Heart right ventricle (tissue), 16 donors: ENCODE results near the gene LTBR. TPM values are rescaled to one million over a fixed set of nuclear protein-coding genes. Genes with fewer than 3 reads are reported as not detected.

Source experiments
- ATAC-seq, 8 donors: fragments of 200-7000 bp; cut with Tn5 transposase; one replicate each; pipeline ENCODE4 v1.9.1; 2020; ENCODE audit warnings: mild to moderate bottlenecking in 8 of 8, moderate library complexity in 8 of 8, moderate number of reproducible peaks in 1 of 8
- DNase-seq, 2 donors: peaks; one replicate each; pipeline ENCODE4 v3.0.0-alpha.2; 2020
- H3K27ac ChIP-seq, 10 donors: fragments of 200-600 bp; sonication (generic) in 2 of 10; one replicate each; pipeline versions ENCODE4 v1.5.0 to v1.8.0; 2020 to 2022; ENCODE audit warnings: mild to moderate bottlenecking in 3 of 10
- H3K27me3 ChIP-seq, 7 donors: fragments of 200-600 bp; one replicate each; pipeline ENCODE4 v1.8.0; 2021 to 2022; ENCODE audit warnings: mild to moderate bottlenecking in 2 of 7
- H3K36me3 ChIP-seq, 9 donors: fragments of 200-600 bp; sonication (generic) in 1 of 9; one replicate each; pipeline versions ENCODE4 v1.5.0 to v1.8.0; 2020 to 2022; ENCODE audit warnings: mild to moderate bottlenecking in 2 of 9
- H3K4me1 ChIP-seq, 9 donors: fragments of 200-600 bp; sonication (generic) in 1 of 9; one replicate each; pipeline versions ENCODE4 v1.5.0 to v1.8.0; 2020 to 2022; ENCODE audit warnings: mild to moderate bottlenecking in 4 of 9
- H3K4me3 ChIP-seq, 10 donors: fragments of 200-600 bp; sonication (generic) in 2 of 10; one replicate each; pipeline versions ENCODE4 v1.5.0 to v1.8.0; 2020 to 2022; ENCODE audit warnings: mild to moderate bottlenecking in 7 of 10, moderate library complexity in 2 of 10
- H3K9me3 ChIP-seq, 11 donors: fragments of 200-600 bp in 10 of 11; sonication (generic) in 2 of 11; one replicate each; pipeline versions ENCODE4 v1.5.0 to v1.8.0; 2013 to 2022; ENCODE audit warnings: mild to moderate bottlenecking in 2 of 11, control low read depth in 1 of 11, moderate library complexity in 1 of 11
- CTCF ChIP-seq, 9 donors: fragments of 200-600 bp; sonication (generic) in 2 of 9; IDR thresholded peaks; one replicate each; pipeline versions ENCODE4 v1.5.0 to v1.8.0; 2021 to 2022; ENCODE audit warnings: antibody characterized with exemption in 9 of 9, mild to moderate bottlenecking in 5 of 9, moderate library complexity in 1 of 9
- WGBS, 2 donors: extraction: QIAGEN DNeasy Blood & Tissue Kit; methylation state at CpG; one replicate each; pipeline ENCODE4 v1.1.7; 2013; ENCODE audit warnings: inconsistent platforms in 1 of 2; 5-methylcytosine and 5-hydroxymethylcytosine counted together
- intact Hi-C, 10 donors: fragments of 100-400 bp; cut with DNase I; formaldehyde crosslinking; loops; one replicate each; pipeline versions ENCODE4 v1.11.1 to v1.14.2; 2022
- polyA plus RNA-seq, 2 donors: library from polyadenylated mRNA; stranded (reverse); fragments of 200-250 nt; gene quantifications; one replicate each; pipeline ENCODE4 v1.2.3, GENCODE V29; 2013
- total RNA-seq, 10 donors: library from RNA; stranded (reverse); fragmentation: NEBNext Ultra II Directional in 3 of 10; extraction: Animal tissue kit (Norgen Biotek cat#: 25700) in 3 of 10; gene quantifications; one replicate each; pipeline versions ENCODE4 v1.2.1 to v1.2.4, GENCODE V29; 2021 to 2023
- donor health status: Arrhythmogenic right ventricular cardiomyopathy.
- donor health status: ischemic (EF 13 %, LVEDD 7.1; RV severe dilation, severe dysfunction).
- donor health status: healthy with polysubstance abuse.
- donor health status: DM: no; HTN: yes; CAD: no.
- donor health status: DM: no; HTN: no; CAD: no.
- donor health status: ischemic (EF 25% LVEDD 6.9; RV normal size, moderate dysfunction).
- donor health status: ischemic (EF 25% LVEDD 5.7; RV mildly dilated, moderate dysfunction).
- donor health status: healthy.
- donor health status: DM: yes; HTN: yes; CAD: no.
- donor health status: Ischemic cardiomyopathy.
- donor health status: ischemic (EF 35%, LVEDD 5.7; RV mildly dilated, moderate dysfunction).
- donor health status: nonischemic (EF 11% LVEDD 7.7; RV severe dilation, severe dysfunction).
- donor health status: DM: yes; HTN: yes; CAD: no.
- donor health status: PGD.
- donor health status: ischemic (EF 29% LVEDD 5.4; RV normal size, mild dysfunction).
- donor health status: nonischemic (EF 23%, LVEDD 6.1; RV moderate dilation, normal function).

The LTBR gene
- total and polyA plus RNA-seq, 12 donors, result 14.1 to 49.1 (median 26.9) TPM

GRCh38 chr12:6435961-6436715 is 52.2 kb downstream of the LTBR start:
- DNase-seq (no peak), ATAC-seq (no peak)
- peaks cover 0 to 6% (median under 1%) of the 10 kb centered on the region in 9 donors for H3K4me1 ChIP-seq
- H3K36me3 ChIP-seq, result peaks cover 0 to 5% (median 0%) of the 10 kb centered on the region in 9 donors
- H3K27me3 ChIP-seq, result no peaks in the 10 kb centered on the region
- H3K4me3 ChIP-seq, result no peak overlapping the region
- H3K9me3 ChIP-seq, result no peaks in the 10 kb centered on the region
- intact Hi-C loops, result no loop called here
- no peak for TF ChIP-seq CTCF (IDR thresholded peaks at IDR 0.05)
- WGBS, 2 donors, result 86 to 91% methylated on average over 13 of the region's 13 CpGs
- H3K27ac ChIP-seq, result no peak overlapping the region

DNA sequence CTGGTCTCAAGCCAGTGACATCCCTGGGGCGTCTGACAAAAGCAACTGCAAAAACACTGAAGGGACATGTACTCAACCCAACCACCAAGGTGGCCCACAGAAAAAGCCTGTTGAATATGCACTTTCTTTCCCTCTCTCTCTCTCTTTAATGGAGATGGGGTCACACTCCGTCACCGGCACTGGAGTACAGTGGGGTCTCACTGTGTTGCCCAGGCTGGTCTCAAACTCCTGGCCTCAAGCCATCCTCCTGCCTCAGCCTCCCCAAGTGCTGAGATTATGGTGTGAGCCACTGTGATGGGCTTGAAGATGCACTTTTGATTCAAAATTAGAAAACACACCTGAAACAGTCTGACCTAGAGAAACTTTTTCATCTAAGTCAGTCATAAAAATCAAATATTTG is 53.6 kb downstream of the LTBR start:
- H3K4me1 ChIP-seq, result no peaks in the 10 kb centered on the region
- no peaks in the 10 kb centered on the region for H3K9me3 ChIP-seq
- no peak for TF ChIP-seq CTCF (IDR thresholded peaks at IDR 0.05)
- ATAC-seq, result no peak
- no peak for DNase-seq
- H3K36me3 ChIP-seq, result peaks cover 0 to 7% (median 0%) of the 10 kb centered on the region in 9 donors
- intact Hi-C loops, result no loop called here
- no peak overlapping the region for H3K27ac ChIP-seq
- no peaks in the 10 kb centered on the region for H3K27me3 ChIP-seq
- 91 to 93% methylated on average over 3 of the region's 3 CpGs for WGBS, 2 donors
- no peak overlapping the region for H3K4me3 ChIP-seq

DNA sequence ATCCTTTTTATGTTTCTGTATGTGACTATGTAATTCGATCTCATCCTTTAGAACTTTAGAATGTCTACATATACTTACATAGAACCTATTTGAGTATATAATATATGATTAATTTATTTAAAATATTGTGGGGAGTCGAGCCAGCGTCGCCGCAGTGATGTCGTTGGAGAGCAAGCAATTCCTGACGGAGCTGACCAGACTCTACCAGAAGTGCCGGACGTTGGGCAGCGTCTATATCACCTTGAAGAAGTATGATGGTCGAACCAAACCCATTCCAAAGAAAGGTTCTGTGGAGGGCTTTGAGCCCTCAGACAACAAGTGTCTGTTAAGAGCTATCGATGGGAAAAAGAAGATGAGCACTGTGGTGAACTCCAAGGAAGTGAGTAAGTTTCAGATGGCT is 54.4 kb downstream of the LTBR start:
- DNase-seq (no peak), ATAC-seq (no peak)
- Histone ChIP-seq H3K4me3 (no peak overlapping the region), H3K27ac (no peak overlapping the region), H3K27me3 (no peaks in the 10 kb centered on the region), H3K9me3 (no peaks in the 10 kb centered on the region), H3K36me3 (peaks cover 0 to 12% (median 0%) of the 10 kb centered on the region in 9 donors), H3K4me1 (no peaks in the 10 kb centered on the region)
- TF ChIP-seq CTCF (IDR thresholded peaks at IDR 0.05), result no peak
- intact Hi-C loops, result no loop called here
- WGBS, 2 donors, result 88 to 90% methylated on average over 12 of the region's 12 CpGs

GRCh38 chr12:6440391-6440790 is 56.4 kb downstream of the LTBR start:
- no peaks in the 10 kb centered on the region for H3K27me3 ChIP-seq
- ATAC-seq (no peak), DNase-seq (no peak)
- H3K4me3 ChIP-seq, result no peak overlapping the region
- no peak for TF ChIP-seq CTCF (IDR thresholded peaks at IDR 0.05)
- no peaks in the 10 kb centered on the region for H3K9me3 ChIP-seq
- no peaks in the 10 kb centered on the region for H3K4me1 ChIP-seq
- intact Hi-C loops, result no loop called here
- no peak overlapping the region for H3K27ac ChIP-seq
- WGBS, 2 donors, result 42 to 54% methylated on average over 1 of the region's 1 CpG
- H3K36me3 ChIP-seq, result peaks cover 0 to 18% (median 0%) of the 10 kb centered on the region in 9 donors

Other genes with a start within 250 kb of the LTBR start
- 10 to 100 TPM; 24.8 to 70.4 (median 52.8) TPM for gene CD9, start 183.8 kb upstream of the LTBR start, total RNA-seq
- 100 to 1,000 TPM in 1 of 2 donors, 10 to 100 TPM in 1; 52.3 to 109 TPM for gene CD9, start 183.8 kb upstream of the LTBR start, polyA plus RNA-seq
- 1 to 10 TPM in 2 of 10 donors, under 1 TPM in 3, not detected in 5; 0.13 to 1.9 (median 0.81) TPM for gene PLEKHG6, start 73.5 kb upstream of the LTBR start, total RNA-seq
- gene PLEKHG6, start 73.5 kb upstream of the LTBR start, polyA plus RNA-seq, result 1 to 10 TPM; 1.1 to 1.6 TPM
- 100 to 1,000 TPM in 1 of 10 donors, 10 to 100 TPM in 9; 29.4 to 100 (median 39.2) TPM for gene TNFRSF1A, start 42.1 kb upstream of the LTBR start, total RNA-seq
- gene TNFRSF1A, start 42.1 kb upstream of the LTBR start, polyA plus RNA-seq, result 10 to 100 TPM; 34.4 to 75.7 TPM
- gene SCNN1A, start 8.6 kb upstream of the LTBR start, total RNA-seq, result 1 to 10 TPM in 1 of 10 donors, under 1 TPM in 5, not detected in 4; 0.17 to 1.1 (median 0.49) TPM
- under 1 TPM; 0.15 to 0.23 TPM for gene SCNN1A, start 8.6 kb upstream of the LTBR start, polyA plus RNA-seq
- gene CD27, start 60.8 kb downstream of the LTBR start, total RNA-seq, result 1 to 10 TPM in 1 of 10 donors, under 1 TPM in 3, not detected in 6; 0.30 to 3.4 (median 0.32) TPM
- under 1 TPM; 0.28 to 0.59 TPM for gene CD27, start 60.8 kb downstream of the LTBR start, polyA plus RNA-seq
- gene TAPBPL, start 67.9 kb downstream of the LTBR start, total RNA-seq, result 10 to 100 TPM; 14.8 to 57.5 (median 17.8) TPM
- gene TAPBPL, start 67.9 kb downstream of the LTBR start, polyA plus RNA-seq, result 10 to 100 TPM in 1 of 2 donors, 1 to 10 TPM in 1; 7.9 to 16.7 TPM
- 1 to 10 TPM; 1.4 to 6.1 (median 3.0) TPM for gene VAMP1, start 86.5 kb downstream of the LTBR start, total RNA-seq
- gene VAMP1, start 86.5 kb downstream of the LTBR start, polyA plus RNA-seq, result 10 to 100 TPM in 1 of 2 donors, 1 to 10 TPM in 1; 2.7 to 10.2 TPM
- gene MRPL51, start 109.1 kb downstream of the LTBR start, total RNA-seq, result 100 to 1,000 TPM; 232 to 300 (median 255) TPM
- 100 to 1,000 TPM; 123 to 181 TPM for gene MRPL51, start 109.1 kb downstream of the LTBR start, polyA plus RNA-seq
- gene NCAPD2, start 109.9 kb downstream of the LTBR start, total RNA-seq, result 10 to 100 TPM in 8 of 10 donors, 1 to 10 TPM in 2; 8.4 to 18.8 (median 13.1) TPM
- gene NCAPD2, start 109.9 kb downstream of the LTBR start, polyA plus RNA-seq, result 1 to 10 TPM; 5.4 to 5.8 TPM
- 1,000 to 10,000 TPM; 4,081 to 7,888 (median 4,666) TPM for gene GAPDH, start 150.4 kb downstream of the LTBR start, total RNA-seq
- 1,000 to 10,000 TPM; 5,840 to 6,426 TPM for gene GAPDH, start 150.4 kb downstream of the LTBR start, polyA plus RNA-seq
- gene IFFO1, start 171.9 kb downstream of the LTBR start, total RNA-seq, result 10 to 100 TPM; 10.5 to 21.6 (median 17.3) TPM
- 10 to 100 TPM; 14.3 to 30.5 TPM for gene IFFO1, start 171.9 kb downstream of the LTBR start, polyA plus RNA-seq
- gene NOP2, start 184.1 kb downstream of the LTBR start, total RNA-seq, result 10 to 100 TPM; 11.1 to 29.2 (median 15.3) TPM
- 10 to 100 TPM; 18.5 to 31.1 TPM for gene NOP2, start 184.1 kb downstream of the LTBR start, polyA plus RNA-seq
- 100 to 1,000 TPM; 125 to 201 (median 153) TPM for gene CHD4, start 223.2 kb downstream of the LTBR start, total RNA-seq
- gene CHD4, start 223.2 kb downstream of the LTBR start, polyA plus RNA-seq, result 100 to 1,000 TPM; 129 to 265 TPM